Measurements from ENCODE around the gene DPYD. TPM values are rescaled to one million over a fixed set of nuclear protein-coding genes. Genes with fewer than 3 reads are reported as not detected.

Gene DPYD
- total and polyA plus RNA-seq, 9 of the 15 experiments (the other 6 are each of a cell fraction or from before 2014, with no cell fraction given), result 0.03 to 0.25 (median 0.08) TPM; not detected in 2

DNA sequence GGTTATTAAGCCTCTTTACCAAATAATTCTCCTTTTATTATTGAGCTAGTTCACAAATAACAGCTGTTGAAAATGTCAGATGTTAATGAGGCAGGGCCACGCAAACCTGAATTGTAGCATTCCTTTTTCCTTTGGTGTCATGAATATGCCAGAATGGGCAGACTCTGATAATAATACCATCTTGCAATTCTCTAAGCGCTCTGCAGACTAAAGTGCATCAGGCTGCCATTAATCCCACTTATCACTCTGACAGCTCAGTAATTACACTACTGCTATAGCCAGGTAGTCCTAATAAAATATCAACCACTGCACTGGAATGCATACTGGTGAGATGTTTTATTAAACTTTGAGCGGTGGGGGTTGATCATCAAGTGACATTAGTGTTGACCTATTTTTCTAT, 177.7 kb downstream of the DPYD start:
- H3K79me2 ChIP-seq (ENCODE audit: control insufficient read depth, insufficient read depth, low read length), result no peaks in the 10 kb centered on the region
- in situ Hi-C loops (cut with MboI) (no loop called here), intact Hi-C loops (cut with micrococcal nuclease) (no loop called here)
- H3K4me1 ChIP-seq (replicated peaks in 1 of 2; ENCODE audit: control insufficient read depth in 2 of 2, insufficient read depth in 2 of 2, low read length in 2 of 2), result no peaks in the 10 kb centered on the region
- no peak overlapping the region for H2AFZ ChIP-seq (ENCODE audit: low read depth, low read length)
- CTCF ChIA-PET (ENCODE audit: low intra/inter-chr PET ratio), result no interaction called here
- DNase-seq (ENCODE audit: extremely low read depth in 1 of 4, low spot score in 3 of 4), result no peak
- no peak for ATAC-seq
- POLR2A ChIA-PET, result no interaction called here
- no peak overlapping the region for H3K4me2 ChIP-seq (ENCODE audit: insufficient read depth, low read length)
- FAIRE-seq, result no peak
- no peak overlapping the region for H3K27ac ChIP-seq (ENCODE audit: extremely low read depth, low read depth, low read length)
- WGBS (ENCODE audit: insufficient coverage, low coverage, missing lambda C conversion rate), result 0% methylated on average over 3 of the region's 3 CpGs
- H3K27me3 ChIP-seq (ENCODE audit: control insufficient read depth in 2 of 2, insufficient read depth in 2 of 2, low read length in 2 of 2), result no peaks in the 10 kb centered on the region
- no peak overlapping the region for H3K4me3 ChIP-seq
- H3K9me1 ChIP-seq (ENCODE audit: control insufficient read depth, insufficient read depth, low read length), result no peaks in the 10 kb centered on the region
- no peaks in the 10 kb centered on the region for H3K36me3 ChIP-seq (ENCODE audit: control insufficient read depth, insufficient read depth, low read length)
- no TSS peak for BruUV-seq (replicated peaks)
- H3K9ac ChIP-seq (ENCODE audit: insufficient read depth in 1 of 2, low read depth in 2 of 2, low read length in 2 of 2), result no peak overlapping the region
- no peaks in the 10 kb centered on the region for H3K9me3 ChIP-seq (replicated peaks; ENCODE audit: control insufficient read depth, insufficient read depth, low read depth, low read length)
- H4K20me1 ChIP-seq (replicated peaks; ENCODE audit: control insufficient read depth, insufficient read depth, low read length), result no peaks in the 10 kb centered on the region
- TF ChIP-seq ZNF707 (CRISPR knock-in tag; conservative IDR thresholded peaks at IDR 0.05) (no peak), KDM2B (CRISPR knock-in tag; IDR thresholded peaks at IDR 0.05) (no peak), MXI1 (IDR thresholded peaks at IDR 0.05; ENCODE audit: low read depth, low read length) (no peak), SMARCA5 (IDR thresholded peaks at IDR 0.05) (no peak), SRSF7 (optimal IDR thresholded peaks at IDR 0.05; ENCODE audit: low read depth, low read length) (no peak), TAF1 (IDR thresholded peaks at IDR 0.05; ENCODE audit: control insufficient read depth, extremely low read depth, insufficient read depth, low read length, severe bottlenecking) (no peak), RBM22 (IDR thresholded peaks at IDR 0.05; ENCODE audit: low read depth, low read length, poor library complexity, severe bottlenecking) (no peak), HDAC3 (IDR thresholded peaks at IDR 0.05; ENCODE audit: borderline replicate concordance, partially characterized antibody) (no peak), ATF7 (IDR thresholded peaks at IDR 0.05) (no peak), ZNF133 (CRISPR knock-in tag; IDR thresholded peaks at IDR 0.05) (no peak), ZNF311 (CRISPR knock-in tag; IDR thresholded peaks at IDR 0.05) (no peak)
- TF ChIP-seq, protein P1, sequence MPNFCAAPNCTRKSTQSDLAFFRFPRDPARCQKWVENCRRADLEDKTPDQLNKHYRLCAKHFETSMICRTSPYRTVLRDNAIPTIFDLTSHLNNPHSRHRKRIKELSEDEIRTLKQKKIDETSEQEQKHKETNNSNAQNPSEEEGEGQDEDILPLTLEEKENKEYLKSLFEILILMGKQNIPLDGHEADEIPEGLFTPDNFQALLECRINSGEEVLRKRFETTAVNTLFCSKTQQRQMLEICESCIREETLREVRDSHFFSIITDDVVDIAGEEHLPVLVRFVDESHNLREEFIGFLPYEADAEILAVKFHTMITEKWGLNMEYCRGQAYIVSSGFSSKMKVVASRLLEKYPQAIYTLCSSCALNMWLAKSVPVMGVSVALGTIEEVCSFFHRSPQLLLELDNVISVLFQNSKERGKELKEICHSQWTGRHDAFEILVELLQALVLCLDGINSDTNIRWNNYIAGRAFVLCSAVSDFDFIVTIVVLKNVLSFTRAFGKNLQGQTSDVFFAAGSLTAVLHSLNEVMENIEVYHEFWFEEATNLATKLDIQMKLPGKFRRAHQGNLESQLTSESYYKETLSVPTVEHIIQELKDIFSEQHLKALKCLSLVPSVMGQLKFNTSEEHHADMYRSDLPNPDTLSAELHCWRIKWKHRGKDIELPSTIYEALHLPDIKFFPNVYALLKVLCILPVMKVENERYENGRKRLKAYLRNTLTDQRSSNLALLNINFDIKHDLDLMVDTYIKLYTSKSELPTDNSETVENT (CRISPR knock-in tag; IDR thresholded peaks at IDR 0.05), result no peak
- TF ChIP-seq, protein P2, sequence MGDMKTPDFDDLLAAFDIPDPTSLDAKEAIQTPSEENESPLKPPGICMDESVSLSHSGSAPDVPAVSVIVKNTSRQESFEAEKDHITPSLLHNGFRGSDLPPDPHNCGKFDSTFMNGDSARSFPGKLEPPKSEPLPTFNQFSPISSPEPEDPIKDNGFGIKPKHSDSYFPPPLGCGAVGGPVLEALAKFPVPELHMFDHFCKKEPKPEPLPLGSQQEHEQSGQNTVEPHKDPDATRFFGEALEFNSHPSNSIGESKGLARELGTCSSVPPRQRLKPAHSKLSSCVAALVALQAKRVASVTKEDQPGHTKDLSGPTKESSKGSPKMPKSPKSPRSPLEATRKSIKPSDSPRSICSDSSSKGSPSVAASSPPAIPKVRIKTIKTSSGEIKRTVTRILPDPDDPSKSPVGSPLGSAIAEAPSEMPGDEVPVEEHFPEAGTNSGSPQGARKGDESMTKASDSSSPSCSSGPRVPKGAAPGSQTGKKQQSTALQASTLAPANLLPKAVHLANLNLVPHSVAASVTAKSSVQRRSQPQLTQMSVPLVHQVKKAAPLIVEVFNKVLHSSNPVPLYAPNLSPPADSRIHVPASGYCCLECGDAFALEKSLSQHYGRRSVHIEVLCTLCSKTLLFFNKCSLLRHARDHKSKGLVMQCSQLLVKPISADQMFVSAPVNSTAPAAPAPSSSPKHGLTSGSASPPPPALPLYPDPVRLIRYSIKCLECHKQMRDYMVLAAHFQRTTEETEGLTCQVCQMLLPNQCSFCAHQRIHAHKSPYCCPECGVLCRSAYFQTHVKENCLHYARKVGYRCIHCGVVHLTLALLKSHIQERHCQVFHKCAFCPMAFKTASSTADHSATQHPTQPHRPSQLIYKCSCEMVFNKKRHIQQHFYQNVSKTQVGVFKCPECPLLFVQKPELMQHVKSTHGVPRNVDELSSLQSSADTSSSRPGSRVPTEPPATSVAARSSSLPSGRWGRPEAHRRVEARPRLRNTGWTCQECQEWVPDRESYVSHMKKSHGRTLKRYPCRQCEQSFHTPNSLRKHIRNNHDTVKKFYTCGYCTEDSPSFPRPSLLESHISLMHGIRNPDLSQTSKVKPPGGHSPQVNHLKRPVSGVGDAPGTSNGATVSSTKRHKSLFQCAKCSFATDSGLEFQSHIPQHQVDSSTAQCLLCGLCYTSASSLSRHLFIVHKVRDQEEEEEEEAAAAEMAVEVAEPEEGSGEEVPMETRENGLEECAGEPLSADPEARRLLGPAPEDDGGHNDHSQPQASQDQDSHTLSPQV (IDR thresholded peaks at IDR 0.05), result no peak
- TF ChIP-seq, protein P3, sequence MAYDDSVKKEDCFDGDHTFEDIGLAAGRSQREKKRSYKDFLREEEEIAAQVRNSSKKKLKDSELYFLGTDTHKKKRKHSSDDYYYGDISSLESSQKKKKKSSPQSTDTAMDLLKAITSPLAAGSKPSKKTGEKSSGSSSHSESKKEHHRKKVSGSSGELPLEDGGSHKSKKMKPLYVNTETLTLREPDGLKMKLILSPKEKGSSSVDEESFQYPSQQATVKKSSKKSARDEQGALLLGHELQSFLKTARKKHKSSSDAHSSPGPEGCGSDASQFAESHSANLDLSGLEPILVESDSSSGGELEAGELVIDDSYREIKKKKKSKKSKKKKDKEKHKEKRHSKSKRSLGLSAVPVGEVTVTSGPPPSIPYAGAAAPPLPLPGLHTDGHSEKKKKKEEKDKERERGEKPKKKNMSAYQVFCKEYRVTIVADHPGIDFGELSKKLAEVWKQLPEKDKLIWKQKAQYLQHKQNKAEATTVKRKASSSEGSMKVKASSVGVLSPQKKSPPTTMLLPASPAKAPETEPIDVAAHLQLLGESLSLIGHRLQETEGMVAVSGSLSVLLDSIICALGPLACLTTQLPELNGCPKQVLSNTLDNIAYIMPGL (CRISPR knock-in tag; IDR thresholded peaks at IDR 0.05), result no peak
